Hematopoietic multipotent progenitor cell treated with erythropoietin and hydrocortisone succinate and interleukin-3 and kit ligand, for 17 days (in vitro differentiated cells): ENCODE results near the gene HELQ.
A peak's percentile ranks its signal among the peaks of the same experiment; 100 is the strongest.
"Not testable (repeated sequence)": the region's sequence is repeated elsewhere in the genome, so short reads cannot be mapped to it uniquely, and the experiment has no call there.

ENCODE experiments used
- DNase-seq: peaks from one replicate; pipeline ENCODE4 v3.0.0-alpha.2; 2015; ENCODE audit warnings: low spot score

Gene HELQ

DNA sequence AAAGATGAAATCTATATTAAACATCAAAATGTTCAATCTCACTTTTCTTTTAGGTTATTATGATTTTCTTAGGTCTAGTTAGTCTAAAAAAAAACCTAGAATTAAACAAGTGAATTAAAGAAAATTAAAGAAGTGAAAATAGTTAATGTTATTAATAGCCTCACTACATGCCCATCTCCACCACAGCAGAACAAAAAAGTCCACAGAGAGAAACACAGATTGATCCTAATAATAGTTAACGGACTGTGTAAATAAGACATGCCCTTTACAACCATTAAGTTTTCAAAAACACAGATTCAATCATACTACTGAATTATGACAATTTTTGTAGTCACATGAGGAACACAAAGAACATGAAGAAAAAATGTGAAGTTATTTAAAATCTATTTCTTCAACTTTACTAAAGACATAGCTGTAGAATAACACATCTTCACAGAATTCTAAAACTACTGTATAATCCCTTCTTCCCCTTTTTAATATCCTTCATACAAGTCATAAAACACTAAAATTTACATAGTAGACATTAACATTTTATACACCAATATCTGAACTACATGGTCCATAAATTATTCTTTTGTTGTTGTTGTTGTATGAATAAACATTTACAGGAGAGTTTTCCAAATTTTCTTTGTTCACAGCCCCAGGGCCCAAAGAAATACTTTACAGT is 15.3 kb downstream of the HELQ start:
- DNase-seq: no peak

- no peak for DNase-seq
These were observed 16.9 kb downstream of the HELQ start for GRCh38 chr4:83438719-83439118.

GRCh38 chr4:83436680-83437079 is 18.9 kb downstream of the HELQ start:
- no peak for DNase-seq

- no peak for DNase-seq
These were observed 24.4 kb downstream of the HELQ start for GRCh38 chr4:83431200-83431599.

- DNase-seq: no peak
These were observed 37.4 kb downstream of the HELQ start for GRCh38 chr4:83418211-83418610.

GRCh38 chr4:83417566-83417965 is 38.1 kb downstream of the HELQ start:
- no peak for DNase-seq

GRCh38 chr4:83413676-83414075 is 41.9 kb downstream of the HELQ start:
- no peak for DNase-seq

GRCh38 chr4:83408908-83409307 is 46.7 kb downstream of the HELQ start:
- peak; percentile 15 for DNase-seq

GRCh38 chr4:83405844-83406816 is 49.5 kb downstream of the HELQ start:
- no peak for DNase-seq

DNA sequence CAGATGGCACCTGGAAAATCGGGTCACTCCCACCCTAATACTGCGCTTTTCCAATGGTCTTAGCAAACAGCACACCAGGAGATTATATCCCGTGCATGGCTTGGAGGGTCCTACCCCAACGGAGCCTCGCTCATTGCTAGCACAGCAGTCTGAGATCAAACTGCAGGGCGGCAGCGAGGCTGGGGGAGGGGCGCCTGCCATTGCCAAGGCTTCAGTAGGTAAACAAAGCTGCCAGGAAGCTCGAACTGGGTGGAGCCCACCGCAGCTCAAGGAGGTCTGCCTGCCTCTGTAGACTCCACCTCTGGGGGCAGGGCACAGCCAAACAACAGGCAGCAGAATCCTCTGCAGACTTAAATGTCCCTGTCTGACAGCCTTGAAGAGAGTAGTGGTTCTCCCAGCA is 57.5 kb downstream of the HELQ start:
- not testable (repeated sequence) for DNase-seq

- DNase-seq: no peak
These were observed 61.7 kb downstream of the HELQ start for GRCh38 chr4:83393908-83394307.

DNA sequence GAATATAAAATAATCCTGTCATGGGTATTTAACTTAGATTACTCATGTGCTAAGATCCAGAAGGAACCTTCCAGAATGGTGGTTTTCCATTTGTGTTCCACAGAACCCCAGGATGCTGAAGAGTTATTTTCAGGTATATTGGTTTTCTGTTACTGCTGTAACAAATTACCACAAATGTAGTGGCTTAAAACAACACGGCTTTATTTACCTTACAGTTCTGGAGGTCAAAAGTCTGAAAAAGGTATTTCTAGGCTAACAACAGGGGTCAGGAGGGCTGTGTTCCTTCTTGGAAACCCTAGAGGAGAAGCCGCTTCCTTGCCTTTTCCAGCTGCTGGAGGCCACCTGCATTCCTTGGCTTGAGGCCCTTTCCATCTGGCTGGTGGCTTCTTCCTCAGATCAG is 63.1 kb downstream of the HELQ start:
- no peak for DNase-seq

DNA sequence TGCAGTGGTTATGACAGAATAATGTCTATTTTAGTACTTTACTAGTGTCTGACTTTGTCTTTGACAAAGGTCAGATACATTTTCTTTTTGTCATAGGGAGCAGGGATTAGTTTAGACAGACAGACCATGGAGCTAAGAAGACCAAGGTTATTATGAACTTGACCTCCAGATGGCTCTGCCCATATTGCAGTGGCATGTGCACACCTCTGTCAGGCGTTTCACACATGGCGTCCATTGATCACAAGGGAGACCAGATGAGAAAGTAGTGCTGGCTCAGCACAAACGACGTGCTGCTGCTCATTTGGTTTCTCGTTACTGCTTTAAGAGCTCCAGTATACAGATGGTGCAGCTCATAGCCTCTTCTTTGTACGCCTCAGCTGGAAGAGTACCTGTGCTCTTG is 64.7 kb downstream of the HELQ start:
- DNase-seq: no peak

DNA sequence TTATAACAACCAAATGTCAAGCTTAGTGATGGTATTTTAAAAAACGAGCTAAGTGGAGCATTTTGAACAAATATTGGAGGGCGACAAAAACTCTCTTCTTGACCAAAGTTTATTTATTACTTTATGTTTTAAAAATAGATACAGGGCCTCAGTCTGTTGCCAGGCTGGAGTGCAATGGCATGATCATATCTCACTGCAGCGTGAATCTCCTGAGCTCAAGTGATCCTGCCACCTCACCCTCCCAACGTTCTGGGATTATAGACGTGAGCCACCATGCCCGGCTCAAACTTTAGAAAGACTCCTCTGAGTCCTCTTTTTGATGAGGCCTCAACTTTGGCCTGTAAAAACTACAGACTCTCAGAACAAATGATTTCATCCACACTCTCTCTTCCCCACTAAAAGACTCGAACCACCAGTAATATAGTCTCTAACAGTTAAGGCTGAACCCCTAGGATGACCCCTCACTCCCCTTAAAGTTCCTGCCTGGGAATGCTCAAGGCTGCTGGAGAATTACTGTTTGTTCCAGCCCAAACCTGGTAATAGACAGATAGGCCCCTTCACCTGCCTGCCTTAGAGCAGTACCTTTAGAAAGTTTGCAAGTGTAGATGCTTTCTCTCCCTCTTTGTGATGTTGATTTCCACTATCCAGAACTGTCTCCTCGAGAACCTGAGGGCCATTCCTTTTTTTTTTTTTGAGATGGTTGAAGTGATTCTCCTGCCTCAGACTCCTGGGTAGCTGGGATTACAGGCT is 65.7 kb downstream of the HELQ start:
- no peak for DNase-seq

- DNase-seq: no peak
These were observed 66.4 kb downstream of the HELQ start for GRCh38 chr4:83389037-83389720.

GRCh38 chr4:83388313-83388676 is 67.3 kb downstream of the HELQ start:
- DNase-seq: no peak

- DNase-seq: no peak
These were observed 67.9 kb downstream of the HELQ start for GRCh38 chr4:83387476-83388312.

DNA sequence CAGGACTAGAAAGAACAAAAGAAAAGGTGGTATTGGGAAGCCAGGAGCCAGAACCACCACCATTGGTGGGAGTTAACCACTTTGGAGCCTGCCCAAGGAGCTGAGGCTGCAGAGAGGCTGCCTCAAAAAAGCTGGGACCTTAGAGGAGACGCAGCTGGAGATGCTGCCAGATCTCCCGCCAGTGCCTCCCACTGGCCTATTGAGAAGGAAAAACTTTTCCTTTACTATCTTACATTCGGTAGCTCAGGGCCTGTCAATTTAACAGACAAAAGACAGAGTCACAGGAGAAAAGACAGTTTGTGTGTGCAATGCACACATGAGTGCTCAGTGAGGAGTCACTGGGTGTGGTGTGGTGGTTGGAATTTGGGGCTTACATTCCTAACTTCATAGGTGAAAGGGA is 68.6 kb downstream of the HELQ start:
- no peak for DNase-seq

DNA sequence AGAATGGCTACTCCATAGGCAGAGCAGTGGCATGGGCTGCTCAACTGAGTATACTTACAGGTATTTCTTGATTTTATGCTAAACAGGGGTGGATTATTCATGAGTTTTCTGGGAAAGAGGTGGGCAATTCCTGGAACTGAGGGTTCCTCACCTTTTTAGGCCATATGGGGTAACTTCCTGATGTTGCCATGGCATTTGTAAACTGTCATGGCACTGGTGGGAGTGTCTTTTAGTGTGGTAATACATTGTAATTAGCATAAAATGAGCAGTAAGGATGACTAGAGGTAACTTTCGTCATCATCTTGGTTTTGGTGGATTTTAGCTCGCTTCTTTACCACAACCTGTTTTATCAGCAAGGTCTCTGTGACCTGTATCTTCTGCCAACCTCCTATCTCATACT is 72.8 kb downstream of the HELQ start:
- DNase-seq: no peak

DNA sequence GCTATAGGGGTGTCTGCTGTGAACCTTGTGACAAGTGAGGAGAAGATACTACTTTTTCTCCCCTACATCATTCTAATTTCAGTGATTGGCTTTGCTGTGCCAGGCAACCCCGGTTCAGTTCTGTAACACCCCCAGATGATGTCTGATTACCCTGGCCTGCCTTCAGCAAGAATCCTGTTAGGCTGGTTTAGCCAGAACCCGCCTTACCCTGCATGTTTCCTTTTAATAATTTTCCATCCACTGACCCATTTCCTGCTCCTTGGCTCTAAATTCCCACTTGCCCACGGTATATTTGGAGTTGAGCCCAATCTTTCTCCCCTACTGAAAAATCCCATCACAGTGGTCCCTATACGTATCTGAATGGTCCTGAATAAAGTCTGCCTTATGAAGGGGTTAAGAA is 74.5 kb downstream of the HELQ start:
- DNase-seq: no peak

GRCh38 chr4:83378419-83378818 is 77.2 kb downstream of the HELQ start:
- no peak for DNase-seq
